Loucy (cell line): ENCODE measurements around the gene C10orf71.

Experiments used
- H2AFZ ChIP-seq: fragments of 200-600 bp; sonication (generic); 2 replicates; pipeline ENCODE4 v1.6.0; 2016; ENCODE audit warnings: antibody characterized with exemption, mild to moderate bottlenecking, low read length, moderate library complexity
- H3F3A ChIP-seq: fragments of 200-600 bp; 2 replicates; pipeline ENCODE4 v1.6.0; 2016; ENCODE audit warnings: antibody characterized with exemption, low read depth, mild to moderate bottlenecking
- H3K27me3 ChIP-seq: fragments of 200-600 bp; sonication (generic); 2 replicates; pipeline ENCODE4 v1.6.1; 2014; ENCODE audit warnings: low read length, mild to moderate bottlenecking; ENCODE audit not compliant: insufficient read depth, poor library complexity, severe bottlenecking
- H3K36me3 ChIP-seq: fragments of 200-600 bp; sonication (generic); 2 replicates; pipeline ENCODE4 v1.6.1; 2016; ENCODE audit warnings: low read length; ENCODE audit not compliant: insufficient read depth
- H3K4me1 ChIP-seq: fragments of 200-600 bp; sonication (generic); 2 replicates; pipeline ENCODE4 v1.5.1; 2014; ENCODE audit warnings: low read length, mild to moderate bottlenecking; ENCODE audit not compliant: insufficient read depth, poor library complexity, severe bottlenecking
- H3K4me2 ChIP-seq: fragments of 200-600 bp; sonication (generic); 2 replicates; pipeline ENCODE4 v1.6.0; 2014; ENCODE audit warnings: antibody characterized with exemption, low read length, low read depth, mild to moderate bottlenecking; ENCODE audit not compliant: poor library complexity, severe bottlenecking
- H3K4me3 ChIP-seq: fragments of 200-600 bp; sonication (generic); 2 replicates; pipeline ENCODE4 v1.5.1; 2014; ENCODE audit warnings: low read length, mild to moderate bottlenecking, mixed read lengths; ENCODE audit not compliant: poor library complexity, severe bottlenecking
- H3K79me2 ChIP-seq: fragments of 200-600 bp; sonication (generic); 2 replicates; pipeline ENCODE4 v1.6.1; 2014; ENCODE audit warnings: low read length; ENCODE audit not compliant: insufficient read depth
- H3K9ac ChIP-seq: fragments of 200-600 bp; sonication (generic); 2 replicates; pipeline ENCODE4 v1.6.0; 2014; ENCODE audit warnings: mild to moderate bottlenecking, low read depth, low read length, moderate library complexity; ENCODE audit not compliant: poor library complexity, severe bottlenecking
- H3K9me2 ChIP-seq: fragments of 200-600 bp; sonication (generic); replicated peaks from 2 replicates; pipeline ENCODE4 v1.6.1; 2016; ENCODE audit warnings: low read depth, low read length, mixed read lengths
- H3K9me3 ChIP-seq: fragments of 200-600 bp; sonication (generic); 2 replicates; pipeline ENCODE4 v1.6.1; 2014; ENCODE audit warnings: mild to moderate bottlenecking, antibody characterized with exemption, low read length, low read depth; ENCODE audit not compliant: insufficient read depth
- H4K20me1 ChIP-seq: fragments of 200-600 bp; sonication (generic); 2 replicates; pipeline ENCODE4 v1.6.0; 2014; ENCODE audit warnings: antibody characterized with exemption, low read length, mild to moderate bottlenecking; ENCODE audit not compliant: insufficient read depth, poor library complexity, severe bottlenecking
- EZH2phosphoT487 ChIP-seq: fragments of 200-600 bp; IDR thresholded peaks from 2 replicates; pipeline ENCODE4 v1.6.1; 2018; ENCODE audit warnings: antibody characterized with exemption, mild to moderate bottlenecking, moderate library complexity, borderline replicate concordance
- TF ChIP-seq, protein P1 (sequence below): fragments of 200-600 bp; sonication (generic); conservative IDR thresholded peaks from 2 replicates; pipeline ENCODE4 v1.5.1; 2014; ENCODE audit warnings: mild to moderate bottlenecking, antibody characterized with exemption, low read length

Gene C10orf71

DNA sequence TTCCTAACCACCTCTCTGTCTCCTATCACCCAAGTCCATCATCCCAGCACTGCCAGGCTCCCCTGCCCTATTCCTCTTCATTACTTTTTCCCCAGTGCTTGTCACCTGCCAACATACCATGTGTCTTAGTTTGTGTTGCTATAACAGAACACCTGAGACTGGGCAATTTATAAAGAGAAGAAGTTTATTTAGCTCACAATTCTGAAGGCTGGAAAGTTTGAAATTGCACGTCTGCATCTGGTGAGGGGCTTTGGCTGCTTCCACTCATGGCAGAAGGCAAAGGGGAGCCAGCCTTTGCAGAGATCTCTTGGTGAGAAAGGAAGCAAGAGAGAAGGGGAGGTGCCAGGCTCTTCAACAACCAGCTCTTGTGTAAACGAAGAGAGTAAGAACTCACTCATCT lies 49.6 kb downstream of the C10orf71 start:
- no peaks in the 10 kb centered on the region for H3K9me2 ChIP-seq
- H3K4me3 ChIP-seq = no peak overlapping the region
- H3K9me3 ChIP-seq = no peaks in the 10 kb centered on the region
- TF ChIP-seq EZH2phosphoT487 = no peak
- TF ChIP-seq, protein P1, sequence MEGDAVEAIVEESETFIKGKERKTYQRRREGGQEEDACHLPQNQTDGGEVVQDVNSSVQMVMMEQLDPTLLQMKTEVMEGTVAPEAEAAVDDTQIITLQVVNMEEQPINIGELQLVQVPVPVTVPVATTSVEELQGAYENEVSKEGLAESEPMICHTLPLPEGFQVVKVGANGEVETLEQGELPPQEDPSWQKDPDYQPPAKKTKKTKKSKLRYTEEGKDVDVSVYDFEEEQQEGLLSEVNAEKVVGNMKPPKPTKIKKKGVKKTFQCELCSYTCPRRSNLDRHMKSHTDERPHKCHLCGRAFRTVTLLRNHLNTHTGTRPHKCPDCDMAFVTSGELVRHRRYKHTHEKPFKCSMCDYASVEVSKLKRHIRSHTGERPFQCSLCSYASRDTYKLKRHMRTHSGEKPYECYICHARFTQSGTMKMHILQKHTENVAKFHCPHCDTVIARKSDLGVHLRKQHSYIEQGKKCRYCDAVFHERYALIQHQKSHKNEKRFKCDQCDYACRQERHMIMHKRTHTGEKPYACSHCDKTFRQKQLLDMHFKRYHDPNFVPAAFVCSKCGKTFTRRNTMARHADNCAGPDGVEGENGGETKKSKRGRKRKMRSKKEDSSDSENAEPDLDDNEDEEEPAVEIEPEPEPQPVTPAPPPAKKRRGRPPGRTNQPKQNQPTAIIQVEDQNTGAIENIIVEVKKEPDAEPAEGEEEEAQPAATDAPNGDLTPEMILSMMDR = no peak
- no peak overlapping the region for H2AFZ ChIP-seq
- H3K36me3 ChIP-seq = no peaks in the 10 kb centered on the region
- no peak overlapping the region for H3K9ac ChIP-seq
- no peaks in the 10 kb centered on the region for H3F3A ChIP-seq
- H4K20me1 ChIP-seq = no peaks in the 10 kb centered on the region
- H3K27me3 ChIP-seq = peaks cover under 1% of the 10 kb centered on the region
- H3K79me2 ChIP-seq = no peaks in the 10 kb centered on the region
- no peaks in the 10 kb centered on the region for H3K4me1 ChIP-seq
- no peak overlapping the region for H3K4me2 ChIP-seq

DNA sequence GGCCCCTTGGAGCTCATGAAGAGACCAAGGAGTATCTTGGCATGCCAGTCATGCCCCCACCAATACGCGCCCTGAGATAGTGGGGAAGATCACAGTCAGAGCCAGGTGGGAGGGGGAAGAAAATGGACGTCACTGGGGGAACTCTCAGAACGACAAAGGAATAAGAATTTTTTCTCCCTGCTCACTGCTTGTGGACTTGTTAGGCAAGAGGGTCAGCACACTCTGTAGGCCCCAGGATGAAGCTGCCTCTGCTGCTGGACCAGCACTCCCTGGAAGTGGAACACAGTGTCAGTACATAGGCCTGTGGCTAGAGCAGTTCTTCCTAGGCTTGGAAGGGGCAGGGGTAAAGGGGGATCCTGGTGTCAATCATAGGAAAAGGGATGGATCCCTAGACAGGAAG lies 50.4 kb downstream of the C10orf71 start:
- H3K36me3 ChIP-seq = no peaks in the 10 kb centered on the region
- H3K9me3 ChIP-seq = no peaks in the 10 kb centered on the region
- no peaks in the 10 kb centered on the region for H3F3A ChIP-seq
- TF ChIP-seq, protein P1 = no peak
- no peak for TF ChIP-seq EZH2phosphoT487
- H3K27me3 ChIP-seq = no peaks in the 10 kb centered on the region
- no peaks in the 10 kb centered on the region for H4K20me1 ChIP-seq
- no peaks in the 10 kb centered on the region for H3K79me2 ChIP-seq
- H3K9me2 ChIP-seq = no peaks in the 10 kb centered on the region
- H3K4me2 ChIP-seq = no peak overlapping the region
- no peaks in the 10 kb centered on the region for H3K4me1 ChIP-seq
- H2AFZ ChIP-seq = no peak overlapping the region
- no peak overlapping the region for H3K9ac ChIP-seq
- no peak overlapping the region for H3K4me3 ChIP-seq

DNA sequence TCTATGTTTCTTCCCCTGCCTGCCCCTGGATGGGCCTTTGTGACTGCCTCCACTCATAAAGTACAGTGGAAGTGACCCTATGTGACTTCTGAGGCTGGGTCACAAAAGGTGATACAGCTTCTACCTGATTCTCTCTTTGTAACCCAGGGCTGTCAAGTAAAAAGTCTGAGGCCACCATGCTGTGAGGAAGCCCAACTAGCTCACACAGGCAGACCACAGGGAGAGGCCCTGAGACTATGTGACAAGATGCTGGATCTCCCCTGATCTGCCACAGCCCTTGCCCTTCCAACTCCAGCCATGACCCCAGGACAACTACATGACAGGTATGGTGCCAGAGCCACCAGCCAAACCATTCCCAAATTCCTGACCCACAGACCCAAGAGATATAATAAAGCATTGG lies 51.2 kb downstream of the C10orf71 start:
- Histone ChIP-seq H2AFZ (no peak overlapping the region), H3K36me3 (no peaks in the 10 kb centered on the region), H4K20me1 (no peaks in the 10 kb centered on the region), H3K4me3 (no peak overlapping the region), H3K27me3 (no peaks in the 10 kb centered on the region), H3K9ac (no peak overlapping the region), H3K4me1 (no peaks in the 10 kb centered on the region), H3K9me2 (no peaks in the 10 kb centered on the region), H3F3A (no peaks in the 10 kb centered on the region), H3K79me2 (no peaks in the 10 kb centered on the region), H3K4me2 (no peak overlapping the region), H3K9me3 (no peaks in the 10 kb centered on the region)
- no peak for TF ChIP-seq EZH2phosphoT487
- TF ChIP-seq, protein P1 = no peak
